ENCODE results near the gene FURIN. TPM values are rescaled to one million over a fixed set of nuclear protein-coding genes. Genes with fewer than 3 reads are reported as not detected.

Gene FURIN
- total RNA-seq, 2 donors from 2014 or later: 604 to 721 TPM

DNA sequence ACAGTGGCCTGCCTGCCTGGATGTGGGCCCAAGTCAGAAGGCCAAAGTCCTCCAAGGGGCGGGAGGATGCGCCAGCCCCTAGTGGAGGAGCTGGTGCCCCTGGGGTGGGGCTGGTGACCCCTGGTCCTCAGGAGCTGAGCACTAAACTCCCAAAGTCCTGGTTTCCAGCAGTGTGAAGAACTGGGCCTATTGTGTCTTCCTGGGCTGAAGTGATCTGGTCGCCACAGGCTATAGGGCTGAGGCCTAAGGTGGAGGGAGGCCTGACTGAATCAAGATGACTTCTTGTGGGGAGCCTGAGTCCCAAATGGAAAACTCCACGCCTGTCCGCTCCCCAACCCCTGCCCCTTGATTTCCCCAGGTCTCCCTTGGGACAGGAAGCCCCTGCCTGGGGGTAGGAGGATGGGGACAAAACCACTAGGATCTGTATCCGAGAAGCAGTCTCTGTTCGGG is 15.2 kb downstream of the FURIN start:
- H3K27ac Mint-ChIP-seq: peak overlapping the region; percentile 15

DNA sequence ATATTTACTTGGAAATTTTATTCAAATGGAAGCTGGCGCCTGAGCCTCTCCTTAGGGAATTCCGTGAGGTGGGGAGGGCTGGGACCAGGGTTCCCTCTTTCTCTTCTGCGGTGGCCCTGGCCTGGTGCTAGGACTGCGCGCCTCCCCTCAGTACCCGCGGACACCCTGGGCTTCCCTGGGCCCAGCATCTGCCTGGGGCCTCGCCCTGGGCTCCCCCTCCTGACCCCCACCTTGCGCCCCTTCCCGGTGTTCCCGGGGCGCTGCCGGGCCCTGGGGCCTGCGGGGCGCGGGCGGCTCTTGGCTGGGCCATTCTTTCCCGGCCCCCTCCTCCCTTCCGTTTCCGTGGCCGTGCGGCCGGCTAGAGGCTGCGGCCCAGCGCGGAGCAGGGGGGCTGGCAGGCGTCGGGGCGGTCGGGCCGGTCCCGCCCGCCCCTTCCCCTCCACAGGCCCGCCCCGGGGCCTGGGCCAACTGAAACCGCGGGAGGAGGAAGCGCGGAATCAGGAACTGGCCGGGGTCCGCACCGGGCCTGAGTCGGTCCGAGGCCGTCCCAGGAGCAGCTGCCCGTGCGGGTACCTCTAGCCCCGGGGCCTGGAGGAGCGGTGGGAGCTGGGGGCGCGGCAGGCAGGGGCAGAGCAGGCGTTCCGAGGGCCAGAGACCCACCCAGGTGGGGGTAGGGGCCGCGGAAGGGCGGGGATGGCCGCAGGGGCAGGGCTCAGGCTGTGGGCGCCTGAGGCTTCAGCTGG is 15.8 kb downstream of the FURIN start, which contains the start of gene FES:
Gene FES, plus strand, starts transcription at position 529 of the 743 bp plus-strand sequence. CDS start 542 bp downstream, outside the sequence.
- peak within 1 kb of the TSS; percentile 28 to 66 for H3K4me3 Mint-ChIP-seq
- H3K27ac Mint-ChIP-seq: peak within 1 kb of the TSS; percentile 86
- no peaks in the 10 kb centered on the region for H3K27me3 Mint-ChIP-seq (ENCODE audit: low read depth)
- H3K36me3 Mint-ChIP-seq (ENCODE audit: insufficient read depth in 2 of 2): peaks cover 11 to 14% of the 10 kb centered on the region in 2 donors
- peaks cover 57% of the 10 kb centered on the region for H3K4me1 Mint-ChIP-seq (ENCODE audit: low read depth)
- peak; percentile 10 to 11 for ATAC-seq (replicated peaks in 1 of 2)
- peak in 1 of 2 donors; percentile 54 for DNase-seq
- H3K9me3 Mint-ChIP-seq: no peaks in the 10 kb centered on the region

More for the DNA sequence above, 15.2 kb downstream of the FURIN start:
- H3K27me3 Mint-ChIP-seq (ENCODE audit: low read depth): no peaks in the 10 kb centered on the region
- DNase-seq (no peak), ATAC-seq (replicated peaks in 1 of 2) (no peak)
- H3K4me3 Mint-ChIP-seq: peak overlapping the region; percentile 14 to 54
- no peaks in the 10 kb centered on the region for H3K9me3 Mint-ChIP-seq
- H3K36me3 Mint-ChIP-seq (ENCODE audit: insufficient read depth in 2 of 2): peaks cover 11 to 14% of the 10 kb centered on the region in 2 donors
- H3K4me1 Mint-ChIP-seq (ENCODE audit: low read depth): peaks cover 60% of the 10 kb centered on the region

DNA sequence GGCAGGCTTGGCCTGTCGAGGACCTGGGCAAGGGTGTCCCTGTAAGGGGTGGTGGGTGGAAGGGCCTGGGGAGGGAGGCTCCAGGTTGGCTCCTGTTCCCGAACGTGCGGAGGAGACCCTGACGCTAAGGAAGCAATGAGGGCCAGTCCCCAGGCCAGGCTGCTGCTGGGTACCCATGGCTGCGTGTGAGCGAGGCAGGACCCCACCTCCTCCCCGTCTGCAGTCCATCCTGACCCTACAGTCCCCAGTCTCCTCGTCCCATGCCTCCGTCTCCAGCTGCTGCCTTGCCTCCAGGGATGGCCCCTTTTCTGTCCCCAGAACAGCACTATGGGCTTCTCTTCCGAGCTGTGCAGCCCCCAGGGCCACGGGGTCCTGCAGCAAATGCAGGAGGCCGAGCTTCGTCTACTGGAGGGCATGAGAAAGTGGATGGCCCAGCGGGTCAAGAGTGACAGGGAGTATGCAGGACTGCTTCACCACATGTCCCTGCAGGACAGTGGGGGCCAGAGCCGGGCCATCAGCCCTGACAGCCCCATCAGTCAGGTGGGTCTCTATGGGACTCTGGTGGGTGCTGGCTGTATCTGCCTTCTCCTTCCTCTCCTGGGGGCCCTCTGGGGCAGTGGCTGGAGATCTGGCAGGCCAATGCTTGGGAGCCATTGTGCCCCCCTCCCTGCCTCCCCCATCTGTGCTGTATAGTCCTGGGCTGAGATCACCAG is 16.5 kb downstream of the FURIN start:
- DNase-seq: peak in 1 of 2 donors; percentile 47
- Mint-ChIP-seq H3K27ac (peak overlapping the region; percentile 86), H3K9me3 (no peaks in the 10 kb centered on the region), H3K27me3 (ENCODE audit: low read depth) (no peaks in the 10 kb centered on the region), H3K4me3 (peak overlapping the region; percentile 28 to 66), H3K4me1 (ENCODE audit: low read depth) (peaks cover 50% of the 10 kb centered on the region), H3K36me3 (ENCODE audit: insufficient read depth in 2 of 2) (peaks cover 11 to 14% of the 10 kb centered on the region in 2 donors)
- peak; percentile 3 to 15 for ATAC-seq (replicated peaks in 1 of 2)

DNA sequence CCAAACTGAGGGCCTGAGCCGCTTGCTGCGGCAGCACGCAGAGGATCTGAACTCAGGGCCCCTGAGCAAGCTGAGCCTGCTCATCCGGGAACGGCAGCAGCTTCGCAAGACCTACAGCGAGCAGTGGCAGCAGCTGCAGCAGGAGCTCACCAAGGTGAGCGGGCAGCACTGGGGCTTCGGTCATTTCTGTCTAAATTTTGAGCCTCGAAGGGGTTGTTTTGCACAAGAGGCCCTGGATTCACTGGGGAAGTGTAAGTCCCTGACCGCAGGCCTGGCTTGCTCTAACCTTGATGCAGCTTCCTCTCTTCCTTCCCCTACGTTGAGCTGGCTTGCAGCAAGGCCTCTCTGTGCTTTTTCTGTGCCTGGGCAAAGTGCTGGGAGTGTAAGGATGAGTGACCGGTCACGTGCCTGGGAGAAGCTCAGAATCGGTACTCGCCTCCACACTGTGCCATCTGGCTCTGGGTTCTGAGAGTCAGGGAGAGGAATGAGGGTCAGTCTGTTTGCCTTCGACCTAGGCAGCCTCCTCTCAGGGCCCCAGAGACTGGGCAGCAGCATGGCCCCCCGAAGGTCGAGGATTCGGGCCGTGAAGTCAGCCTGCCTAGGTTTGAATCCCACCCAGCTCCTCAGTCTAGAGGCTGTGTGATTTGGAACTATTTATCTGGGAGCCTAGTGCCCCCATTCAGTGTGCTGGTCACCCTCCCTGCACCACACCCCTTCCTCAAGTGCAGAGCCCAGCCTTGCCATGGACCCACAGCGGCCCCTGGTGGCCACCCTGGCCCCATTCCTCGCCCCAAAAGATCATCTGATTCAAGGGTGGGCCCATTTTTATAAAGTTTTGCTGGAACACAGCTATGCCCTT is 17.3 kb downstream of the FURIN start:
- Mint-ChIP-seq H3K4me1 (ENCODE audit: low read depth) (peaks cover 45% of the 10 kb centered on the region), H3K36me3 (ENCODE audit: insufficient read depth in 2 of 2) (peaks cover 11 to 14% of the 10 kb centered on the region in 2 donors)
- peak; percentile 86 to 91 for DNase-seq

DNA sequence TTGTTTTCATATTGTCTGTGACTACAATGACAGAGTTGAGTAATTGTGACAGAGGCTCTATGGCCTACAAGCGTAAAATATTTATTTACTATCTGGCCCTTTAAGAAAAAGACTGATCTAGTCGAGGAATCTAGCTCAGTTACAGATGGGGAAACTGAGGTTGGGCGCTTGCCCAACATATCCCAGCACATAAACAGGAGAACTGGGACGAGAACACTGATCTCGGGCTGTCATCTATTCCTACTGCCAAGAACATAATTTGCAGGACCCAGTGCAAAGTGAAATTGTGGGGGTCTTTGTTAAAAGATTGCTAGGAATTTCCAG is 17.9 kb downstream of the FURIN start:
- H3K27me3 Mint-ChIP-seq (ENCODE audit: low read depth): no peaks in the 10 kb centered on the region
- peak overlapping the region in 1 of 2 donors; percentile 12 for H3K4me3 Mint-ChIP-seq
- H3K27ac Mint-ChIP-seq: peak overlapping the region; percentile 70
- no peaks in the 10 kb centered on the region for H3K9me3 Mint-ChIP-seq
- H3K36me3 Mint-ChIP-seq (ENCODE audit: insufficient read depth in 2 of 2): peaks cover 11 to 14% of the 10 kb centered on the region in 2 donors
- ATAC-seq (replicated peaks in 1 of 2) (no peak), DNase-seq (no peak)
- H3K4me1 Mint-ChIP-seq (ENCODE audit: low read depth): peaks cover 40% of the 10 kb centered on the region

More for the DNA sequence above, 17.3 kb downstream of the FURIN start:
- Mint-ChIP-seq H3K9me3 (no peaks in the 10 kb centered on the region), H3K27ac (peak overlapping the region; percentile 86), H3K27me3 (ENCODE audit: low read depth) (no peaks in the 10 kb centered on the region), H3K4me3 (peak overlapping the region; percentile 28 to 66)
- ATAC-seq (replicated peaks in 1 of 2): peak; percentile 51 to 55

DNA sequence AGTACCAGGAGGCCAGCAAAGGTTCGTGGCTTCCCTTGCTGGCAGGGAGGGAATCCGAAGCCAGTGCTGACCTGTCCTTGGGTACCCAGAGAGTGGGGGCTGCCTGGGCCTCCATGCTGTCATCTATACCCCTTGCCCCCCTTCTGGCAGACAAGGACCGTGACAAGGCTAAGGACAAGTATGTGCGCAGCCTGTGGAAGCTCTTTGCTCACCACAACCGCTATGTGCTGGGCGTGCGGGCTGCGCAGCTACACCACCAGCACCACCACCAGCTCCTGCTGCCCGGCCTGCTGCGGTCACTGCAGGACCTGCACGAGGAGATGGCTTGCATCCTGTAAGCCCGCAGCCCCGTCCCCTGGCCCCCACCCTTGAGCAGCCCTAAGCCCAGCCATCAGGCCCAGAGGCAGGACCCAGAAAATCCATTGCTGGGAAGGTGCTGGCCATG is 18.7 kb downstream of the FURIN start:
- Mint-ChIP-seq H3K36me3 (ENCODE audit: insufficient read depth in 2 of 2) (peaks cover 11 to 12% of the 10 kb centered on the region in 2 donors), H3K27ac (peak overlapping the region; percentile 19)
- no peak for ATAC-seq (replicated peaks in 1 of 2)

DNA sequence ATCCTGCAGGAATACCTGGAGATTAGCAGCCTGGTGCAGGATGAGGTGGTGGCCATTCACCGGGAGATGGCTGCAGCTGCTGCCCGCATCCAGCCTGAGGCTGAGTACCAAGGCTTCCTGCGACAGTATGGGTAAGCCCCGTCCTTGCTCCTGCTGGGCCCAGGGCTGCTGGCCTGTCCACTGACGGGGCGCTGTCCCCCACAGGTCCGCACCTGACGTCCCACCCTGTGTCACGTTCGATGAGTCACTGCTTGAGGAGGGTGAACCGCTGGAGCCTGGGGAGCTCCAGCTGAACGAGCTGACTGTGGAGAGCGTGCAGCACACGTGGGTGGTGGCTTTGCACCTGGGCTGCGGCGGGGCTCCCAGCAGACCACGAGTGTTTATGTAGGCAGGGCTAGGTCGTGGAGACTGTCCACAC is 20.9 kb downstream of the FURIN start:
- no peaks in the 10 kb centered on the region for H3K27me3 Mint-ChIP-seq (ENCODE audit: low read depth)
- no peaks in the 10 kb centered on the region for H3K9me3 Mint-ChIP-seq
- no peak overlapping the region for H3K4me3 Mint-ChIP-seq
- H3K27ac Mint-ChIP-seq: peak overlapping the region; percentile 65
- peaks cover 11 to 13% of the 10 kb centered on the region in 2 donors for H3K36me3 Mint-ChIP-seq (ENCODE audit: insufficient read depth in 2 of 2)
- peaks cover 24% of the 10 kb centered on the region for H3K4me1 Mint-ChIP-seq (ENCODE audit: low read depth)
- DNase-seq (no peak), ATAC-seq (replicated peaks in 1 of 2) (peak; percentile 2 to 10)

More for the DNA sequence above, 18.7 kb downstream of the FURIN start:
- no peak for DNase-seq
- no peaks in the 10 kb centered on the region for H3K27me3 Mint-ChIP-seq (ENCODE audit: low read depth)
- peaks cover 39% of the 10 kb centered on the region for H3K4me1 Mint-ChIP-seq (ENCODE audit: low read depth)
- no peaks in the 10 kb centered on the region for H3K9me3 Mint-ChIP-seq
- H3K4me3 Mint-ChIP-seq: no peak overlapping the region

DNA sequence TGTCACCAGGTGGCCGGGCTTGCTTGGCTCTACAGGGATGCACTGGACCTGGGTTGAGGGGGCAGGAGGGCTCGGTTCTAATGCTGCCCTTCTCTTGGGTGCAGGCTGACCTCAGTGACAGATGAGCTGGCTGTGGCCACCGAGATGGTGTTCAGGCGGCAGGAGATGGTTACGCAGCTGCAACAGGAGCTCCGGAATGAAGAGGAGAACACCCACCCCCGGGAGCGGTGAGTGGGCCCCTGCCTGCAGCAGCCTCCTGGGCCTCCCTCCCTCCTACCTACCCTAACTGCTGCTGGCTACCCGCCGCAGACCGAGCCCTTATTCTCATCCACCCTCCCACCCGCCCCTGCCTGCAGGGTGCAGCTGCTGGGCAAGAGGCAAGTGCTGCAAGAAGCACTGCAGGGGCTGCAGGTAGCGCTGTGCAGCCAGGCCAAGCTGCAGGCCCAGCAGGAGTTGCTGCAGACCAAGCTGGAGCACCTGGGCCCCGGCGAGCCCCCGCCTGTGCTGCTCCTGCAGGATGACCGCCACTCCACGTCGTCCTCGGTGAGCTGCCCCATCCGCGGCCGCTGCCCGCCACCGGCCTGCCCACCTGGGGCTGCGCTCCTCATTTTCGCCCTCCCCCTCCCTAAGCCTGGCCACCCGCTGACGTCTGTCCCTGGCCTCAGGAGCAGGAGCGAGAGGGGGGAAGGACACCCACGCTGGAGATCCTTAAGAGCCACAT is 21.5 kb downstream of the FURIN start:
- no peak for DNase-seq
- H3K27ac Mint-ChIP-seq: peak overlapping the region; percentile 65
- H3K4me1 Mint-ChIP-seq (ENCODE audit: low read depth): peaks cover 22% of the 10 kb centered on the region
- ATAC-seq (replicated peaks in 1 of 2): peak in 1 of 2 donors; percentile 0
- H3K36me3 Mint-ChIP-seq (ENCODE audit: insufficient read depth in 2 of 2): peaks cover 11 to 13% of the 10 kb centered on the region in 2 donors
- no peak overlapping the region for H3K4me3 Mint-ChIP-seq
- H3K9me3 Mint-ChIP-seq: no peaks in the 10 kb centered on the region
- no peaks in the 10 kb centered on the region for H3K27me3 Mint-ChIP-seq (ENCODE audit: low read depth)

DNA sequence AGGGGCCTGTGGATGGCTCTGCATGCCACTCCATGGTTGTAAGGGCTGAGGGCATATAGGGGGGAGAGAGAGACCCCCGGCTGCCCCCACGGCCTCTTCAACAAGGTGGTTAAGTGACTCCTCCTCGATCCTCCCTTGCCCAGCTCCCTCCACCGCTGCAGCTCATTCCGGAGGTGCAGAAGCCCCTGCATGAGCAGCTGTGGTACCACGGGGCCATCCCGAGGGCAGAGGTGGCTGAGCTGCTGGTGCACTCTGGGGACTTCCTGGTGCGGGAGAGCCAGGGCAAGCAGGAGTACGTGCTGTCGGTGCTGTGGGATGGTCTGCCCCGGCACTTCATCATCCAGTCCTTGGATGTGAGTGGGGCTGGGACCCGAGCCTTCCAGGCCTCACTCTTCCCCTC is 22.5 kb downstream of the FURIN start:
- H3K4me3 Mint-ChIP-seq: no peak overlapping the region
- peak overlapping the region; percentile 29 for H3K27ac Mint-ChIP-seq
- no peak for DNase-seq
- H3K27me3 Mint-ChIP-seq (ENCODE audit: low read depth): no peaks in the 10 kb centered on the region
- H3K9me3 Mint-ChIP-seq: no peaks in the 10 kb centered on the region
- peaks cover 12% of the 10 kb centered on the region for H3K4me1 Mint-ChIP-seq (ENCODE audit: low read depth)
- no peak for ATAC-seq (replicated peaks in 1 of 2)
- H3K36me3 Mint-ChIP-seq (ENCODE audit: insufficient read depth in 2 of 2): peaks cover 13 to 17% of the 10 kb centered on the region in 2 donors

DNA sequence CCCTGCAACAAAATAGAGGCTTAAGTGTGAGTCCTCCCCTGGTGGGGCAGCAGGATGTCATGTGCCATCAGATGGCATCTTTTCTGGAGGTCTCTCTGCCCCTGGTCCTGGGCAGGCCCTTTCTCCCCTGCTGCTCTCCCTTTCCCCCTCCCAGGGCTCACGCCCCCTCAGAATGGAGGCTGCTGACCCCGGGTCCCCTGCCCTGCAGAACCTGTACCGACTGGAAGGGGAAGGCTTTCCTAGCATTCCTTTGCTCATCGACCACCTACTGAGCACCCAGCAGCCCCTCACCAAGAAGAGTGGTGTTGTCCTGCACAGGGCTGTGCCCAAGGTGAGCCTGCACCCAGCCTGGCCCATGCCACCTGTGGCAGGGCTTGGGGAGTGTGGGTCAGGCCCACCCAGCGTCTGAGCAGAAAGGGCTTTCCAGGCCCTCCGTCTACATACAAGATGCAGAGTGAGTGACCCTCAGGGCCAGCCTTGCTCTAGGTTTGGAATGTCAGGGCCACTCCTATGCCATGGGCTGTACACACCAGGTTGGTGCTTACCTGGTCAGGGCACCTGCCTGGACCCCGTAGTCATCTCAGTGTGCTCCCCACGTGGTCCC is 23.1 kb downstream of the FURIN start:
- H3K36me3 Mint-ChIP-seq (ENCODE audit: insufficient read depth in 2 of 2): peaks cover 17 to 18% of the 10 kb centered on the region in 2 donors
- ATAC-seq (replicated peaks in 1 of 2): no peak
- H3K27ac Mint-ChIP-seq: peak overlapping the region; percentile 61
- DNase-seq: no peak
- no peaks in the 10 kb centered on the region for H3K9me3 Mint-ChIP-seq
- H3K27me3 Mint-ChIP-seq (ENCODE audit: low read depth): no peaks in the 10 kb centered on the region
- H3K4me1 Mint-ChIP-seq (ENCODE audit: low read depth): peaks cover 6% of the 10 kb centered on the region
- no peak overlapping the region for H3K4me3 Mint-ChIP-seq

DNA sequence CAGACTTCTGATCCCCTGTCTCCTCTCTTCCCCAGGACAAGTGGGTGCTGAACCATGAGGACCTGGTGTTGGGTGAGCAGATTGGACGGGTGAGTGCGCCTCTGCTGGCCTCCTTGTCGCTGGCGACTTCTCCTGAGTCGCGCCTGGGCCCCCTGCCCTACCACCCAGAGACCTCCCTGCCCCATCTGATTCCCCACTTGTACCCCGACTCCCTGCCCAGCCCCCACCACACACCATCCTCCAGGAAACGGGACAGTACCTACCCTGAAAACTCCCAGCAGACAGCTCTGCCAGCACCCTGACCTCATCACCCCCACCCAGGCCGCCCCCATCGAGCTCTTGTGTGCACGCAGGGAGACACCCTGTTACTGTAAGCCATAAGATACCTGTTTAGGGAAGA is 23.6 kb downstream of the FURIN start:
- ATAC-seq (replicated peaks in 1 of 2): no peak
- H3K4me1 Mint-ChIP-seq (ENCODE audit: low read depth): peaks cover 5% of the 10 kb centered on the region

More for the DNA sequence above, 23.6 kb downstream of the FURIN start:
- no peak for DNase-seq
- Mint-ChIP-seq H3K36me3 (ENCODE audit: insufficient read depth in 2 of 2) (peaks cover 15 to 18% of the 10 kb centered on the region in 2 donors), H3K9me3 (no peaks in the 10 kb centered on the region), H3K27me3 (ENCODE audit: low read depth) (no peaks in the 10 kb centered on the region), H3K27ac (peak overlapping the region; percentile 61), H3K4me3 (no peak overlapping the region)
